HG03196 (cell line): ENCODE measurements around the gene SEC24D.

ENCODE experiments used
- ATAC-seq: cut with Tn5 transposase; IDR thresholded peaks from one replicate; pipeline ENCODE4 v1.9.1; 2021; ENCODE audit not compliant: unreplicated experiment

The SEC24D gene

GRCh38 chr4:118755438-118756226 is 80.3 kb downstream of the SEC24D start:
- no peak for ATAC-seq

- ATAC-seq: no peak
These were observed 81.0 kb downstream of the SEC24D start for GRCh38 chr4:118754890-118755289.

GRCh38 chr4:118753685-118754084 is 82.2 kb downstream of the SEC24D start:
- no peak for ATAC-seq

GRCh38 chr4:118753096-118753495 is 82.8 kb downstream of the SEC24D start:
- no peak for ATAC-seq

GRCh38 chr4:118752551-118752950 is 83.4 kb downstream of the SEC24D start:
- ATAC-seq: no peak

GRCh38 chr4:118751629-118752323 is 84.2 kb downstream of the SEC24D start:
- ATAC-seq: no peak

- ATAC-seq: no peak
These were observed 86.5 kb downstream of the SEC24D start for GRCh38 chr4:118749347-118749988.

GRCh38 chr4:118746251-118746919 is 89.5 kb downstream of the SEC24D start:
- no peak for ATAC-seq

- ATAC-seq: no peak
These were observed 90.6 kb downstream of the SEC24D start for GRCh38 chr4:118745357-118745756.

- ATAC-seq: no peak
These were observed 92.1 kb downstream of the SEC24D start for GRCh38 chr4:118743867-118744266.

GRCh38 chr4:118742050-118742449 is 93.9 kb downstream of the SEC24D start:
- no peak for ATAC-seq

GRCh38 chr4:118741301-118741855 is 94.5 kb downstream of the SEC24D start:
- no peak for ATAC-seq

- no peak for ATAC-seq
These were observed 95.1 kb downstream of the SEC24D start for GRCh38 chr4:118740869-118741268.

- ATAC-seq: no peak
These were observed 96.8 kb downstream of the SEC24D start for GRCh38 chr4:118739022-118739713.

- no peak for ATAC-seq
These were observed 97.8 kb downstream of the SEC24D start for GRCh38 chr4:118738090-118738489.

GRCh38 chr4:118736900-118737299 is 99.0 kb downstream of the SEC24D start:
- ATAC-seq: no peak

- no peak for ATAC-seq
These were observed 101.3 kb downstream of the SEC24D start for GRCh38 chr4:118734491-118735205.

- no peak for ATAC-seq
These were observed 103.2 kb downstream of the SEC24D start for GRCh38 chr4:118732591-118733330.

- ATAC-seq: no peak
These were observed 105.2 kb downstream of the SEC24D start for GRCh38 chr4:118730683-118731082.
